Stimulated activated CD8-positive, alpha-beta memory T cell treated with anti-CD3 and anti-CD28 coated beads, Interleukin-2, amount 100 ng/mL, for 1 hour (primary cell): ENCODE measurements around the gene NEUROG3.
"Not testable (repeated sequence)": the region's sequence is repeated elsewhere in the genome, so short reads cannot be mapped to it uniquely, and the experiment has no call there.

Experiments
- DNase-seq, 2 donors: peaks; one replicate each; pipeline ENCODE4 v3.0.0-alpha.2; 2020; ENCODE audit warnings: low read depth in 2 of 2

Gene NEUROG3

DNA sequence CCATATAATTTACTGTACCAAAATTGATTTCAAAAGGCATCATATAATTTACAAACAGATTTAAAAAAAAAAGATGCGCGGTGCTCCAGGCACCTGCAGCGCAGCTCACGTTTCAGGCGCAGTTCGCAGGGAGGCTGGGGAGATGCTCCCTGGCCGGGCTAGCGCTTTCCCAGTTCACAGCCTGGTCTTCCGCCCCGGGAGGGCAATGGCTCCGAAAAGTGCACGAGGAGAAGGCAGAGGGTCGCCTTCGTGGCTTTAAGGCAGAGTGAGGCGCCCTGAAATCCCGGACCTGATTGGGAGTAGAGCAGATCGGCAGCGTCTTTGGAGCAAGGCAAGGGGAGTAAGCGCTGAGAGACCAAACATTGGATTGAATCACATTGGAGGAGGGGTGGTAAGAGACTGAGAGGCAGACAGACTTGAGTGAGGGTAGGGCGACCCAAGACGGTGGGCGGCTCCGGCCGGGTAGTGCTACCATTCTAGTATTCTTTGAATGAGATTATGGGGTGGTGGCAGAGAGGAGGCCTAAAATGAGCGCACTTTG is 1.5 kb downstream of the NEUROG3 start:
- DNase-seq = no peak

DNA sequence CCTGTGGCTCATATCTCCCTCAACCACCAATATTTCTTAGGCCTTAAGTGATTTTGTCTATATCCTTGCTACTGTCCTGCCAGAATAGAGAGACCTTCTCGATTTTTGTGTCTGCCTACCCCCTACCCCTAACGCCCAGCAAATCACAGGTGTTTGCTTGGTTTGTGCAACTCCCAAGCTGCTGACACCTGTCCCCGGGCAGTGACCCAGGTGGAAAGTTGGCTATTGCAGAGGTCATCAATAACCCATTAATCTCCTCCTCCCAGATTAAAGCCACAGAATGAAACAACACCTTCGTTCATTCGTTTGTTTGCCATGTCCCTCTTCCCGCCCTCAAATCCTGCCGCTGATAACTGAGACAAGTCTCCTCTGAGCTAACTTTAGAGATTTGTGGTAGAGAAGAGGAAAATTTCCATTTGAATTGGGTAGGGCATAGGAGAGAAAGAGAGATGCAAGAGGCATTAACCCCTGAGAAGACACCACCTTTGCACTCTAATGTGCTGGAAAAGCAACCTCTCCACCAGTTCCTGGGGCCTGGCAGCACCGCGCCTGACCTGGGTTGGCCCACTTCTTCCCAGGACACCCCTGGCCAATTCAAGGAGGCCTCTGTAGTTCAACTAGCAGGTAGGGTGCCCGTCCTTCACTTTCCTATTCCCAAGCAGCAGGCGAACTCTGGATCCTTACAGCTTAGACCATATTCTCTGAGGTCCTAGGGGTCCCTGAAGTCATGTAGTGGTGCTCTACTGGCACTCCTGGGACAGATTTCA is 3.0 kb downstream of the NEUROG3 start:
- DNase-seq = no peak

DNA sequence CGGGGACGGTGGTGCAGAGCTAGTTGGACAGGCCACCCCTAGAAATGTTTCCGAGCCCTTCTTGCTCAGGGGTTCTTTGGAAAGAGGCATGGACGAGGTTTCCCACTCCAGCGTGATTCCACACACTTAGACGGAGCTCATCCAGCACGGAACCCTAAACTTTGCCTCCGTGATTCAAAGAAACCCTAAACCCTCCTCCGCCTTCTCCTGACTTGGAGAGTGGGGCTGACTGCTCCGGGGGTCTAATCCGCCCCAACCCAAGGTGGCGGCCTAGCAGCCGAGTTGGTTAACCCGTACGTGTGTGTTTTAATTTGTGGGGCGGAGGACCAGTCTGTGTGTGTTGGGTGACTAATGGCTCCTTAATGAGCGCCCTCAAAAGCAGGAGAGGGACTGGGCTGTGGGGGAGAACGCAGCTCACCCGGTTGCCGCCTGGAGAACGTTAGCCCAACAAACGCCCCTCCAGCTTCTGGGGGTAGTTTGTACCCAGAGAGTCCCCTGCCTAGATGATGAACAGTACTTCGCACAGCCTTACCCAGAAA is 3.8 kb downstream of the NEUROG3 start:
- no peak for DNase-seq

GRCh38 chr10:69568472-69569395 is 4.5 kb downstream of the NEUROG3 start:
- DNase-seq = no peak

- no peak for DNase-seq
Measured at GRCh38 chr10:69567920-69568319, 5.3 kb downstream of the NEUROG3 start.

- no peak for DNase-seq
Measured at GRCh38 chr10:69562731-69563254, 10.4 kb downstream of the NEUROG3 start.

GRCh38 chr10:69559525-69559924 is 13.7 kb downstream of the NEUROG3 start:
- DNase-seq = no peak

DNA sequence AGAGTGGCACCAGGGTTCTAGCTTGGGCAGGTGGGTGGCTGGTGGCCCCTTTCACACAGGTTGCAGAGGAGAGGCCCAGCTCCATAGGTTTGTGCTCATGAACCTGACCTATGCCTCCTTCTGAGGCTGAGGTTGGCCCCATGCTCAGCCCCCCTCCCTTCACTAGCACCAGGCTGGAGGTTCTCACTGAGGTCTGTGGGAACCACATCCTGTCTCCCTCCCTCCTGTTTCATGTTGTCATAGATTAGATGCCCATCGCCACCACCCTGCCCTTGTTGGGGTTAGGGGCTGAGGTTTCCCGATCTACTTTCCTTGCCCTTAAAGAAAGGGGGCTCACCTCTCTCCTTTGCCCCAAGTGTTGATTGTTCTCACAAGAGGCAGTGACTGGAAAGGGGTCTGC is 14.7 kb downstream of the NEUROG3 start:
- no peak for DNase-seq

- DNase-seq = no peak
Measured at GRCh38 chr10:69554611-69555010, 18.6 kb downstream of the NEUROG3 start.

GRCh38 chr10:69553328-69553727 is 19.9 kb downstream of the NEUROG3 start:
- no peak for DNase-seq

- no peak for DNase-seq
Measured at GRCh38 chr10:69552268-69552667, 21.0 kb downstream of the NEUROG3 start.

DNA sequence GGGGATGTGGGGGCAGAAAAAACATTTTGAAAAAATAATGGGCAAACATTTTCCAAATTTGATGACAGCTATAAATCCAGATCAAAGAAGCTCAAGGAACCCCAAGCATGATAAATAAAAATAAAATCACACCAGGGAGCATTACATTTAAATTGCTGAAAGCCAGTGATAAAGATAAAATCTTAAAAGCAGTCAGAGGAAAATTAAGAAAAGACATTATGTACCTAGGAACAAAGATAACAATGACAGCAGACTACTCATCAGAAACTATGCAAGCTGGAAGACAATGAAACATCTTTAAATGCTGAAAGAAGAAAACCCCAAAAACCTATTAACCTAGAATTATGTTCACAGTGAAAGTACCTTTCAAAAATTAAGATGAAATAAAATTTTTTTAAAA is 23.3 kb downstream of the NEUROG3 start:
- DNase-seq = no peak

DNA sequence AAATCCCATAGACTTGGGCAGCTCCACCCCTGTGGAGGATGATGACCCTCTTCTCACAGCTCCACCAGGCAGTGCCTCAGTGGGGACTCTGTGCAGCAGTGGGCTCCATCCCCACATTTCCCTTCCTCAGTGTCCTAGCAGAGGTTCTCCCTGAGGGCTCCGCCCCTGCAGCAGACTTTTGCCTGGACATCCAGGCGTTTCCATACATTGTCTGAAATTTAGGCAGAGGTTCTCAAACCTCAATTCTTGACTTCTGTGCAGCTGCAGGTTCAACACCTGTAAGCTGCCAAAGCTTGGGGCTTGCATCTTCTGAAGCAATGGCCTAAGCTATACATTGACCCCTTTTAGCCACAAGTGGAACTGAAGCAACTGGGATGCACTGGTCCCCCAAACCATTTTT is 31.8 kb downstream of the NEUROG3 start:
- DNase-seq = no peak

- DNase-seq = no peak
Measured at GRCh38 chr10:69538461-69538860, 34.8 kb downstream of the NEUROG3 start.

GRCh38 chr10:69537449-69537848 is 35.8 kb downstream of the NEUROG3 start:
- DNase-seq = no peak

DNA sequence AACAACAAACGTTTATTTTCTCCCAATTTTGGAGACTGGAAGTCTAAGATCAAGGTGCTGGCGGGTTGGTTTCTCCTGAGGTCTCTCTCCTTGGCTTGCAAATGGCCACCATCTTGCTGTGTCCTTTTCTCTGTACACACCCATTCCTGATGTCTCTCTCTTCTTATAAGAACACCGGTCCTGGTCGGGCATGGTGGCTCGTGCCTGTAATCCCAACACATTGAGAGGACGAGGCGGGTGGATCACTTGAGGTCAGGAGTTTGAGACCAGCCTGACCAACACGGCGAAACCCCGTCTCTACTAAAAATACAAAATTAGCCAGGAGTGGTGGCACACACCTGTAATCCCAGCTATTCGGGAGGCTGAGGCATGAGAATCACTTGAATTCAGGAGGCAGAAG is 36.7 kb downstream of the NEUROG3 start:
- not testable (repeated sequence) for DNase-seq

DNA sequence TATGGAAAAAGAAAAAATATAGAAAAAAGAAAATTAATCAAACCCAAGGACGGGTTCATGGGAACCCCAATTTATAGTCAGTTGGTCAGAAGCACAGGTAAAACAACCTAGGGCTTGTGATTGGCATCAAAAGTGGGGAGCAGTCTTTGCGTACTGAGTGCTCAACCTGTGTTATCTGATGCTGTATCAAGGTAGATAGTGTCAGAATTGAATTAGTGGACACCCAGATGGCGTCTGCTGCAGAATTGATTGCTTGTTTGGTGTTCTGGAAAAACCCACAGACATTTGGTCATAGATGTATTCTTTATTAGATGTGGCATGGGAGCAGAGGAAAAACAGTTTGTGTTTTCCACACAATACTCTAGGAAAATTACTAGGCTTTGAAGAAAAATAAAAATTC is 39.6 kb downstream of the NEUROG3 start:
- DNase-seq = no peak

DNA sequence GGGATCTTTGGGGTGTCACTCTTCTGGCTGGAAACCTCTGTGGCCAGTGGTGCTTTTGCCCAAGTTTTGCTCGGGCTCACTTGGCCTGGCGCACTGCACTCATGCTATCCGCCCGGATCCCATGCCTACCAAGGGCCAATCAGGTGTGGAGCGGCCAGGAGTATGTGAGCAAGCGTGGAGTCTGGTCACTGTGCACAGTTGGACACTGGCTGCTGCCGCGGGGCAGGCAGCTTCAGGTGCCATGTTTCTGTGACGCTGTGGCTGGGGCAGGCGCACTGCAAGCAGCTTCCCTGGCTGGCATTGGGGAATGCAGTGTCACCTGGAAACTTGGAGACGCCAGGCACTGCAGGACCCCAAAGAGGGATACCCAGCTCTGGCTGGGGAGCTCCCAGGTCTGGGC is 45.3 kb downstream of the NEUROG3 start:
- no peak for DNase-seq
